Effector memory CD4-positive, alpha-beta T cell (primary cell): ENCODE measurements around the gene ZNF691.

Experiments used
- DNase-seq, 3 donors: peaks; one replicate each; pipeline ENCODE4 v3.0.0-alpha.2; 2020
- H3K27ac ChIP-seq: 2 replicates; pipeline ENCODE4 v1.7.0; 2013; ENCODE audit warnings: mild to moderate bottlenecking, low read length, moderate library complexity; ENCODE audit not compliant: insufficient read depth, poor library complexity, severe bottlenecking
- H3K27me3 ChIP-seq: replicated peaks from 2 replicates; pipeline ENCODE4 v1.7.0; 2013; ENCODE audit warnings: mild to moderate bottlenecking, low read length; ENCODE audit not compliant: insufficient read depth, control insufficient read depth, poor library complexity, severe bottlenecking
- H3K36me3 ChIP-seq: 2 replicates; pipeline ENCODE4 v1.7.0; 2013; ENCODE audit warnings: mild to moderate bottlenecking, low read length, moderate library complexity; ENCODE audit not compliant: control insufficient read depth, insufficient read depth
- H3K4me1 ChIP-seq: 2 replicates; pipeline ENCODE4 v1.7.0; 2013; ENCODE audit warnings: low read length, mild to moderate bottlenecking; ENCODE audit not compliant: control insufficient read depth, insufficient read depth, poor library complexity, severe bottlenecking
- H3K4me3 ChIP-seq: 2 replicates; pipeline ENCODE4 v1.7.0; 2013; ENCODE audit warnings: low read length, low read depth, mild to moderate bottlenecking; ENCODE audit not compliant: insufficient read depth, poor library complexity, severe bottlenecking
- H3K9me3 ChIP-seq: 2 replicates; pipeline ENCODE4 v1.7.0; 2013; ENCODE audit warnings: mild to moderate bottlenecking, low read length, moderate library complexity; ENCODE audit not compliant: control insufficient read depth

Gene ZNF691

GRCh38 chr1:42873670-42874069 lies 27.3 kb downstream of the ZNF691 start:
- no peak overlapping the region for H3K4me3 ChIP-seq
- H3K36me3 ChIP-seq, result no peaks in the 10 kb centered on the region
- no peak for DNase-seq
- H3K9me3 ChIP-seq, result no peaks in the 10 kb centered on the region
- H3K4me1 ChIP-seq, result no peaks in the 10 kb centered on the region
- H3K27me3 ChIP-seq, result no peaks in the 10 kb centered on the region
- no peak overlapping the region for H3K27ac ChIP-seq

GRCh38 chr1:42876009-42876408 lies 29.6 kb downstream of the ZNF691 start:
- no peak overlapping the region for H3K27ac ChIP-seq
- no peak for DNase-seq
- no peaks in the 10 kb centered on the region for H3K36me3 ChIP-seq
- H3K27me3 ChIP-seq, result no peaks in the 10 kb centered on the region
- no peaks in the 10 kb centered on the region for H3K9me3 ChIP-seq
- no peak overlapping the region for H3K4me3 ChIP-seq
- no peaks in the 10 kb centered on the region for H3K4me1 ChIP-seq

- DNase-seq, result no peak
- H3K9me3 ChIP-seq, result no peaks in the 10 kb centered on the region
- H3K36me3 ChIP-seq, result no peaks in the 10 kb centered on the region
- no peaks in the 10 kb centered on the region for H3K4me1 ChIP-seq
- H3K4me3 ChIP-seq, result no peak overlapping the region
- H3K27me3 ChIP-seq, result no peaks in the 10 kb centered on the region
- H3K27ac ChIP-seq, result no peak overlapping the region
Measured at GRCh38 chr1:42877380-42877779, 31.0 kb downstream of the ZNF691 start.

- Histone ChIP-seq H3K4me3 (no peak overlapping the region), H3K27me3 (no peaks in the 10 kb centered on the region), H3K36me3 (no peaks in the 10 kb centered on the region), H3K27ac (no peak overlapping the region), H3K9me3 (no peaks in the 10 kb centered on the region), H3K4me1 (no peaks in the 10 kb centered on the region)
- no peak for DNase-seq
Measured at GRCh38 chr1:42880384-42880783, 34.0 kb downstream of the ZNF691 start.

GRCh38 chr1:42886046-42886739 lies 39.8 kb downstream of the ZNF691 start:
- DNase-seq, result no peak
- H3K36me3 ChIP-seq, result no peaks in the 10 kb centered on the region
- H3K27ac ChIP-seq, result no peak overlapping the region
- H3K9me3 ChIP-seq, result no peaks in the 10 kb centered on the region
- no peaks in the 10 kb centered on the region for H3K27me3 ChIP-seq
- H3K4me3 ChIP-seq, result no peak overlapping the region
- no peaks in the 10 kb centered on the region for H3K4me1 ChIP-seq

GRCh38 chr1:42886800-42887199 lies 40.4 kb downstream of the ZNF691 start:
- Histone ChIP-seq H3K4me3 (no peak overlapping the region), H3K27ac (no peak overlapping the region), H3K27me3 (no peaks in the 10 kb centered on the region), H3K4me1 (no peaks in the 10 kb centered on the region), H3K9me3 (no peaks in the 10 kb centered on the region), H3K36me3 (no peaks in the 10 kb centered on the region)
- no peak for DNase-seq

GRCh38 chr1:42887366-42887765 lies 41.0 kb downstream of the ZNF691 start:
- H3K4me1 ChIP-seq, result no peaks in the 10 kb centered on the region
- no peak overlapping the region for H3K27ac ChIP-seq
- DNase-seq, result no peak
- no peaks in the 10 kb centered on the region for H3K36me3 ChIP-seq
- H3K27me3 ChIP-seq, result no peaks in the 10 kb centered on the region
- no peak overlapping the region for H3K4me3 ChIP-seq
- no peaks in the 10 kb centered on the region for H3K9me3 ChIP-seq

- Histone ChIP-seq H3K27ac (no peak overlapping the region), H3K4me3 (no peak overlapping the region), H3K36me3 (no peaks in the 10 kb centered on the region), H3K9me3 (no peaks in the 10 kb centered on the region), H3K4me1 (no peaks in the 10 kb centered on the region), H3K27me3 (no peaks in the 10 kb centered on the region)
- DNase-seq, result no peak
Measured at GRCh38 chr1:42888013-42888633, 41.7 kb downstream of the ZNF691 start.

GRCh38 chr1:42889264-42889663 lies 42.9 kb downstream of the ZNF691 start:
- H3K9me3 ChIP-seq, result no peaks in the 10 kb centered on the region
- H3K27ac ChIP-seq, result no peak overlapping the region
- no peak for DNase-seq
- no peaks in the 10 kb centered on the region for H3K4me1 ChIP-seq
- H3K4me3 ChIP-seq, result no peak overlapping the region
- H3K36me3 ChIP-seq, result no peaks in the 10 kb centered on the region
- H3K27me3 ChIP-seq, result no peaks in the 10 kb centered on the region

- no peak for DNase-seq
- Histone ChIP-seq H3K4me3 (no peak overlapping the region), H3K27ac (no peak overlapping the region), H3K36me3 (no peaks in the 10 kb centered on the region), H3K27me3 (no peaks in the 10 kb centered on the region), H3K4me1 (no peaks in the 10 kb centered on the region), H3K9me3 (no peaks in the 10 kb centered on the region)
Measured at GRCh38 chr1:42891465-42892138, 45.2 kb downstream of the ZNF691 start.
